T47D (cell line): ENCODE data around the gene SLAIN1.

Source experiments
- DNase-seq, 2 experiments: peaks; one replicate each; pipeline versions ENCODE4 v3.0.0 to v3.0.0-alpha.2; 2011 to 2012; ENCODE audit warnings: low read depth in 1 of 2, low spot score in 1 of 2
- JUND ChIP-seq: IDR thresholded peaks from 2 replicates; pipeline ENCODE4 v1.6.1; 2012; ENCODE audit warnings: low read depth
- in situ Hi-C: cut with HindIII; loops from 2 replicates; pipeline ENCODE4 v1.10.0; 2016; ENCODE audit warnings: low sequenced_read_pairs, low pct_unique_long_range_greater_than_20kb

SLAIN1 gene

DNA sequence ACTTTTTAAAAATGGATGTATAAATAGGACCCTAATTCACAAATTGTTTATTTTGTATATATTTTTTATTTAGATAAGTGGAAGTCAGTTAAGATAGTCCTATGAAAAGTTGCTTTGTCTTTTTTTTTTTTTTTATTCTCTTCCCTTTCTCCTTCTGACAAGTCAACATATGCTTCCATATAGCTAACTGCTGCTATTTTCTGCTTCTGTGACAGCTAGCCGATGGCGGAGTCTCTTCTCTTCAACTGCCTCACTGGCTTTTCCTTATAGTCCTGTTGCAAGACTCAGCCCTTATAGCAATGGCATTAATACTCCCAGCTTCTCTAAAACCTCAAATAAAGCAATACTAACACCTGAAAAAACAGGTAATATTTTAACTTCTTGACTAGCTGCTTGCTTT lies 45.3 kb downstream of the SLAIN1 start:
- in situ Hi-C loops, result no loop called here
- TF ChIP-seq JUND, result no peak
- DNase-seq, result no peak

DNA sequence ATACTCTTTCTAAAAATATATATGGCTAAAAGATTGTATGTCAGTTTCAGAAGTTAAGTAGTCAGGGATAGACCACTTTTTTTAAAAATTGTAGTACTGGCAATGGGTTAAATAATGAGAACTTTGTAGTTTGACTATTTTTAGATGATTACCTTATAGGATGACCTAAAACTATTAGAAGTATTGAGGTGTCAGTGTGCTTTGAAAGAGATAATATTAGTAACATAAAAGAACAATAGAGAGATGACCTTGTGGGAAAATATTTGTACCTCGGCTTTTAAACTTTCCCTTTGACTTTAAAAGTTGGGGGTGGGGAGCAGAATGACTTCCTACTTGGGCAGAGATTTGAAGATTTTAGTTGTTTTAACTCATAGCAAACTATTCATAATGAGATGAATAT lies 48.3 kb downstream of the SLAIN1 start:
- TF ChIP-seq JUND, result no peak
- in situ Hi-C loops, result no loop called here
- DNase-seq, result no peak

DNA sequence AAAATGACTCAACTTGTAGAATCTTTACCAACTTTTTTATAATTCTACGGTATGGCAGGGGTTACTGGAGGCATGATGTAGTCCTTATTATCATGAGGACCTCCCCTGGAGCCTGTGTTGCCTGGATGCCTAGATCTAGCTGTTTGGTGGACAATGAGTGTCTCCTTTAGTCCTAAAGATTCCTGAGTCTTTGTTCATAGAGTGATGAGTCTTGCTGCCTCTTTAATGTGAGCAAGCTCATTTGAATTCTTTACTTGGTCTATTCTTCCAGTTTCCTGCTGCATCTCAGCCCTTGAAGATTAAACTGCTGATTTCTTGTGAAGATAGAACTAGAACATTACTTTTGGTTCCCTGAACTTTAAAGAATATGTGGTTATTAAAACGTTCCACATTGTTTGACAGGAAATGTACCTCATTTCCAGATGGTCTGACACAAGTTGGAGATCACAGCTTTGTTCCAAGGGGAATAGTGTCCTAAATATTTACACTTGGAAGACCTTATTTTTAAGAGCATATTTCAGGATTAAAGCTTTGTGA lies 51.9 kb downstream of the SLAIN1 start:
- in situ Hi-C loops, result no loop called here
- no peak for DNase-seq
- no peak for TF ChIP-seq JUND

DNA sequence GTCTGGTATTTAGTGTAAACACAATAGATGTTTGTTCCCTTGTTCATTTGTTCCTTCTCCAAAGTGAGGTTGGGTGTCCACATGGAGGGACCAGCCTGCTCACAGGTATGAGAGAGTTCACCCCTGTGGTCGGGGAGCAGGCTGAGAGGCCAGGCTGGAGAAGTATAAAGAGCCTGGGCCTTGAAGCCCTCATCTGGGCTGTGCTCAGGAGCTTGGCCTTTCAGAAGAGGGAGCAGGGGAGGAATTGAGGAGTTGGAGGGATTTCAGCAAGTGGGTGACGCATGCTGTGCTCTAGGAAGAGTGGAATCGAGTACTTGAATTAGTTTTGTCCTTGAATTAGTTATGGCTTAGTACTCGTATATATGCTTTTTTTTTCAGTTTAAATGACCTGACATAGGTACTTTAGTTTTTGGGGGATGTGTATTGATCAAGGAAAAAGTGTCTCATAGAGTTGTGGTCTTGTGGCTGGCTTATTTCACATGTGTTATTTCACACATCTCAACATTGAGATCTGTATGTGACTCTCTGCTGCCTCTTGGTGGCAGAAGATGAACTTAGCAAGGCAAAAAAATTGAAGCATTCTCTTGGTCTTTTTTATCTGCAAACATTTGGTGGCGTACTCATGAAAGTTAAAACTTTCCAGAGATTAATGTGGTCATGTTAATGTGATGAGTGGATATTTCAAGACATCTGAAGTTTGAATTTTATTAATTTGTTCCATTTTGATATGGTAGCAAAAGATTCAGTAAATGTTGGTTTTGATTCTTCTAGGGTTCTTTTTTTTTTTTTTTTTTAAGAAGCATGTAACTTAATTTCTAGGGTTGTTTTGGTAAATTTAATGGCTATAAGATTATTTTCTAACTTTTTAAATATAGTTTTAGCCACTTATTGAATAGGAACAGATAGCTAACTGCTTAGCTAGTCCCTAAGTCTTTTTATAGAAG lies 54.3 kb downstream of the SLAIN1 start:
- TF ChIP-seq JUND, result no peak
- in situ Hi-C loops, result no loop called here
- peak; percentile 6 to 55 for DNase-seq

DNA sequence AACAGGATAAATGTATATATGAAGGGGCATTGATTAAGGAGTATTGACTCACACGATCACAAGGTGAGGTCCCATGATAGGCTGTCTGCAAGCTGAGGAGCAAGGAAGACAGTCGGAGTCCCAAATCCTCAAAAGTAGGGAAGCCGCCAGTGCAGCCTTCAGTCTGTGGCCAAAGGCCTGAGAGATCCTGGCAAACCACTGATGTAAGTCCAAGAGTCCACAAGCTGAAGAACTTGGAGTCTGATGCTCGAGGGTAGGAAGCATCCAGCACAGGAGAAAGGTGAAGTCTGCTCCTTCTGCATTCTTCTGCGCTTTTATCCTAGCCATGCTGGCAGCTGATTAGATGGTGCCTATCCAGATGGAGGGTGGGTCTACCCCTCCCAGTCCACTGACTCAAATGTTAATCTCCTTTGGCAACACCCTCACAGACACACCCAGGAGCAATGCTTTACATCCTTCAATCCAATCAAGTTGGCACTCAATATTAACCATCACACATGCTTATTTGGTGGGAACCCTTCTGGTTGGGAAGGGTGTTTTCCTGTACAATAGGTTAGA lies 55.1 kb downstream of the SLAIN1 start:
- TF ChIP-seq JUND, result no peak
- DNase-seq, result no peak
- in situ Hi-C loops, result no loop called here

DNA sequence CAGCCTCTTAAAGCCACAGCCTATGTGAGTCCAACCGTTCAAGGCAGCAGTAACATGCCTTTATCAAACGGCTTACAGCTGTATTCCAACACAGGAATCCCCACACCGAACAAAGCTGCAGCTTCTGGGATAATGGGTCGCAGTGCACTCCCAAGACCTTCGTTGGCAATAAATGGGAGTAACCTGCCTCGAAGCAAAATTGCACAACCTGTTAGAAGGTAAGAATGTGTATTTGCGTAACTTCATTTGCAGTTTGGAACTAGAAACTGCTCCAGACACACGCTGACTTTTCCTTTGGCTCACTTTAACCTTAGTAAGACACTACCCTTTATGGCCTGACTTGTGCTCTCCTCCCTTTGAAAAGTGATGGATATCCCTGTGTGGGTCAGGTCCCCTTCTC lies 63.4 kb downstream of the SLAIN1 start:
- no peak for TF ChIP-seq JUND
- in situ Hi-C loops, result no loop called here

DNA sequence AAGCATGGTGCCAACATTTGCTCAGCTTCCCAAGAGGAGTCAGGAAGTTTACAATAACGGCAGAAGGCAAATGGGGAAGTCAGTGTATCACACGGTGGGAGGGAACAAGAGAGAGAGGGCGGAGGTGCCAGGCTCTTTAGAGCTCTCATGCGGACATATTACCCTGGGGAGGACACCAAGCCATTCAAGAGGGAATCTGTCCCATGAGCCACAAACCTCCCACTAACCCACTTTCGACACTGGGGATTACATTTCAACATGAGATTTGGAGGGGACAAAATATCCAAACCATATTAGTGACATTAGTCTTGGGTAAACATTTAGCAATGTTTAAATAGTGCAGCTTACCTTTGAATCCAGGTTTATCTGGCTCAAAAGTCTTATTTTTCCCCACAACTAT lies 69.9 kb downstream of the SLAIN1 start:
- in situ Hi-C loops, result no loop called here

More for the DNA sequence above, 63.4 kb downstream of the SLAIN1 start:
- peak in 1 of 2 experiments; percentile 19 for DNase-seq

DNA sequence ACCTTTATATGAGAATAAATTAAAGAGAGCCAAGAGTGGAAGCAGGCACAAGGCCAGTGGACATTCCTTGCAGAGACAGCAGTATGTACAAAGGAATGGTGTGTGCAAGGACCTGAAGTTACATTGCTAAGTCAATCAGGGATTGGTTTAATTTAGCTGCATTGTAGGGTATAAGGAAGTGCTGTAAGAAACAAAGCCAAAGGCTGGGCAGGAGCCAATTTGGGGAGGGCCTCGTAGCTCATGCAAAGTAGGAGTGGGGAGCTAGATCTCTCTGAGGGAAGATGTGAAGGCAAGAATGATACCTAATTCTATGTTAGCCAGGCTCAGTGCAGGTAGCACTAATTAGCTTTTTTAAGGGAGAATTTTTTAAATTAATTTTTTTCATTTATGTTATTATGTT lies 76.7 kb downstream of the SLAIN1 start:
- TF ChIP-seq JUND, result no peak
- in situ Hi-C loops, result no loop called here

More for the DNA sequence above, 69.9 kb downstream of the SLAIN1 start:
- DNase-seq, result no peak
- TF ChIP-seq JUND, result no peak

DNA sequence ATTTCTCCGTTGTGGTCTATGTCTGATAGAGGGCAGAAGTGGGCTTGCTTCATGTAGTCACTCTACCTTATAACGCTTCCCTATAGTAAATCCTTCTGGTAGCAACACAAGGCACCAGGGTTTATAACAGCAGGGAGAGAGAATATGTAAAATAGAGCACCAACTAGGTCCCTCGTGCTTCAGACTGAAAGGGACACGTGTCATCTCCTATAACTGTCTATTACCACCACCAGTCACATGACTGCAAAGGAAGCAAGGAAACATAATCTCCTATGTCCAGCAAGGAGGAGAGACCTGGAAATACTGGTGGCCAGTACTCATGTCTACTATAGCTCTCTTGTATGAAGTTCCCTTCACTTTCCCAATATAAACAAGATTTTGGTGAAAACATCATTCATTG lies 79.2 kb downstream of the SLAIN1 start:
- in situ Hi-C loops, result no loop called here
- no peak for TF ChIP-seq JUND
- DNase-seq, result no peak

More for the DNA sequence above, 76.7 kb downstream of the SLAIN1 start:
- no peak for DNase-seq

DNA sequence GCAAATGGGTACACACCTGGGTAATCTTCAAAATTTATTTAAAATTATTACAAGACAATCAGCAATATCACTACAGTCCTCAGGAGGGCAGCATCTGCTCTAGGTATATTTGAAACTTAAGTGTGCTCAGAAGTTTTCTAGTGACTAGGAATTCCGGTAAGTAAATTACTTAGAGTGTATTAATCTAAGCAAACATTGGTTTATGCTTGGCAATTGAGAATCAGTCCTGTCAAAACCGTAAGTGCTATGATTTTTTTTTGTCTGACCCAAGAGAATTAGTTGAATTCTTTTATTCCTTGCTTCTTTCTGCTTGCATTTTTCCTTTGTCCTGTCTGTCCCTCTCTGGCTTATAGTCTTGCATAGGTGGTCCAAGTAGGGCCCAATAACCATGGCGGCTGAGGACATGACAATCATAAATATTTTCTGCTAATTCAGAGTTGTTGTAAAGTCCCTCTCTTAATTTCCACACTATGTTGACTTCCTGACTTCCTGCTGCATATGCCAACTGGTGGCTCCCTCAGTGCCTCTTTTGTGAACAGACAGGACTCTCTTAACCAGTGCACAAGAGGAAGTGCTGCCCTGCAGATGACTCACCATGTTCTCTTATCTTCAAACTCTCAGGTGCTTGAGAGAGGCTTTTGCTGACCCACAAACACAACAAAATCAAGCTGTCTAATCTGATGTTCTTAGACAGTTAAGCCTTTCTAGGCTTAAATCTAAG lies 82.2 kb downstream of the SLAIN1 start:
- TF ChIP-seq JUND, result no peak
- in situ Hi-C loops, result no loop called here
- peak; percentile 3 to 71 for DNase-seq

DNA sequence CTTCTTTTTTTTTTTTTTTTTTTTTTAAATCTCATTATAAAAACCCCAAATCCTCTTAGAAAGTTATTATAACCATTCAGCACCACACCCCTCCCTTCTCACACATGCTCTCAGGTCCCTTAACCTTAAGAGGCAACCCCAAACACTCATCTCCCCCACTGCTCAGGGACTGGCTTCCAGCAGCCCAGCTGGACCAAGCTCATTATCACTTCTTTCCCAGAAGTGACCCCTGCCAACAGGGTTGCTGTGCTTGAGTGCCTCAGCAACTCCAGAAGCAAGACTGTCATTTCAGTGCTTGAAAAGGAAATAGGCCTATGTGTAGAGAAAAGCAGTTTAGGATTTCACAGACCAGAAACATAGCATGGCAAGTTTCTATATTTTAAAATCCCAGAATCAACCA lies 84.3 kb downstream of the SLAIN1 start:
- DNase-seq, result no peak
- TF ChIP-seq JUND, result no peak
- in situ Hi-C loops, result no loop called here

DNA sequence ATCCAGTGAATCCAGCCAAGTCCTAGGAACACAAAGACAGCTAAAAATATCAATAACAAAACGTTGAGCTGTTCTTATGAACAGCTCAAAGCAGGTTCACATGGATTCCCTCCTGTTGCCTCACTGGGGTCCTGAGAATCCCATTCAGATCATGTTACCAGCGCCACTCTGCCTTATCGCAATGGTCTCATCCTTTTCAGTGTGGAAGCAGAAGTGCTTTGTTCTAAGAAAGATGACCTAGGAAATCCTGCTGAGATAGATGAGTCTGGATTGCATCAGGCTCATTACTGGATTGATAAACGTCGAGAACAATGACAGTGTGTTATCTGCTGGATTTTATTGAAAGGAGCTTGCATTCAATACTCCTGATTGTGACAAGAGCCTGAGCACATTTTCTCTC lies 87.0 kb downstream of the SLAIN1 start:
- no peak for TF ChIP-seq JUND
- in situ Hi-C loops, result no loop called here
- no peak for DNase-seq
